HG02943 (cell line): ENCODE measurements around the gene HBG2.
"Not testable (repeated sequence)": the region's sequence is repeated elsewhere in the genome, so short reads cannot be mapped to it uniquely, and the experiment has no call there.

ENCODE experiments used
- ATAC-seq: cut with Tn5 transposase; IDR thresholded peaks from one replicate; pipeline ENCODE4 v1.9.1; 2021; ENCODE audit warnings: mild to moderate bottlenecking, low read depth, moderate library complexity; ENCODE audit not compliant: unreplicated experiment

The HBG2 gene

GRCh38 chr11:5283086-5283485 lies 28.5 kb upstream of the HBG2 start:
- ATAC-seq: no peak

GRCh38 chr11:5282628-5283027 lies 28.0 kb upstream of the HBG2 start:
- ATAC-seq: no peak

- ATAC-seq: no peak
These were observed 27.0 kb upstream of the HBG2 start for GRCh38 chr11:5281596-5281995.

- peak; percentile 72 for ATAC-seq
These were observed 26.1 kb upstream of the HBG2 start for GRCh38 chr11:5280582-5281102.

GRCh38 chr11:5279471-5280090 lies 25.0 kb upstream of the HBG2 start:
- no peak for ATAC-seq

GRCh38 chr11:5277807-5278382 lies 23.3 kb upstream of the HBG2 start:
- no peak for ATAC-seq

- no peak for ATAC-seq
These were observed 22.1 kb upstream of the HBG2 start for GRCh38 chr11:5276697-5277096.

- no peak for ATAC-seq
These were observed 21.0 kb upstream of the HBG2 start for GRCh38 chr11:5275369-5276110.

GRCh38 chr11:5274395-5274794 lies 19.8 kb upstream of the HBG2 start:
- no peak for ATAC-seq

- ATAC-seq: no peak
These were observed 17.9 kb upstream of the HBG2 start for GRCh38 chr11:5272395-5273017.

- no peak for ATAC-seq
These were observed 15.2 kb upstream of the HBG2 start, which contains the start of gene HBE1 for GRCh38 chr11:5269715-5270147. TSS of gene HBE1 (minus strand) at chr11:5269945. CDS start at chr11:5269890, 55 bp downstream.

- no peak for ATAC-seq
These were observed 12.5 kb upstream of the HBG2 start for GRCh38 chr11:5267033-5267563.

- ATAC-seq: no peak
These were observed 12.0 kb upstream of the HBG2 start for GRCh38 chr11:5266609-5267008.

GRCh38 chr11:5265832-5266231 lies 11.3 kb upstream of the HBG2 start:
- ATAC-seq: no peak

- no peak for ATAC-seq
These were observed 4.1 kb upstream of the HBG2 start for GRCh38 chr11:5258543-5259262.

- ATAC-seq: no peak
These were observed 2.7 kb upstream of the HBG2 start for GRCh38 chr11:5257296-5257695.

GRCh38 chr11:5254023-5254422 lies 558 bp downstream of the HBG2 start:
- not testable (repeated sequence) for ATAC-seq

GRCh38 chr11:5253440-5253839 lies 1.1 kb downstream of the HBG2 start:
- not testable (repeated sequence) for ATAC-seq

GRCh38 chr11:5252919-5253265 lies 1.7 kb downstream of the HBG2 start:
- no peak for ATAC-seq

GRCh38 chr11:5252192-5252918 lies 2.2 kb downstream of the HBG2 start:
- ATAC-seq: no peak
